Measurements from ENCODE around the gene SAMD3.

The SAMD3 gene

DNA sequence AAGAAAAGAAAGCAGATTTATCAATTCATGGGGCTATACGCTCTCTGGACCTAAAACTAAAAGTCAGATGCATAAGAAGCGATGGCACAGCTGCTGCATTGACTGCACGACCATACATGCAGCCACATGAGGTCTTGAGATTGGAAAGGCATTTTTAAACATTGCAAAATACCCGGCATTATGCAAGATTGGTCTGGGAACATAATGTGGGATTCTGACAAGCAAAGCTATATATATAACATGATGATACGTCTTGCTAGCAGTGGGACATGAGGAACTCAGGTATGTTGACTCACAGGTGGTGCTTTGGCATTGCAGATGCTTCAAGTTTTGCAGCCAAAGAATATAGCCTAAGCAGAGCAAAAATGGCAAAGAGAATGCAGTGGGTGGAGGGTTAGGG, 55.1 kb downstream of the SAMD3 start:
- Histone ChIP-seq H3K36me3 (ENCODE audit: low read length) (no peaks in the 10 kb centered on the region), H3K4me3 (ENCODE audit: insufficient read depth, low read length, poor library complexity, severe bottlenecking) (no peak overlapping the region), H3K27ac (ENCODE audit: low read depth, low read length) (no peak overlapping the region), H3K4me2 (ENCODE audit: low read depth, low read length, poor library complexity, severe bottlenecking) (no peak overlapping the region), H3K9me2 (replicated peaks; ENCODE audit: insufficient read depth, low read length) (no peaks in the 10 kb centered on the region), H2AFZ (ENCODE audit: low read depth, low read length, severe bottlenecking) (no peak overlapping the region), H4K20me1 (ENCODE audit: low read depth, low read length) (no peaks in the 10 kb centered on the region), H3K9me3 (ENCODE audit: insufficient read depth, low read length) (no peaks in the 10 kb centered on the region), H3K27me3 (ENCODE audit: low read length) (no peaks in the 10 kb centered on the region), H3K9ac (ENCODE audit: low read length) (no peak overlapping the region), H3F3A (ENCODE audit: insufficient read depth) (no peaks in the 10 kb centered on the region), H3K79me2 (ENCODE audit: insufficient read depth, low read length) (no peaks in the 10 kb centered on the region)
- TF ChIP-seq EZH2phosphoT487 (conservative IDR thresholded peaks at IDR 0.05; ENCODE audit: low read length): no peak
- TF ChIP-seq, protein P1, sequence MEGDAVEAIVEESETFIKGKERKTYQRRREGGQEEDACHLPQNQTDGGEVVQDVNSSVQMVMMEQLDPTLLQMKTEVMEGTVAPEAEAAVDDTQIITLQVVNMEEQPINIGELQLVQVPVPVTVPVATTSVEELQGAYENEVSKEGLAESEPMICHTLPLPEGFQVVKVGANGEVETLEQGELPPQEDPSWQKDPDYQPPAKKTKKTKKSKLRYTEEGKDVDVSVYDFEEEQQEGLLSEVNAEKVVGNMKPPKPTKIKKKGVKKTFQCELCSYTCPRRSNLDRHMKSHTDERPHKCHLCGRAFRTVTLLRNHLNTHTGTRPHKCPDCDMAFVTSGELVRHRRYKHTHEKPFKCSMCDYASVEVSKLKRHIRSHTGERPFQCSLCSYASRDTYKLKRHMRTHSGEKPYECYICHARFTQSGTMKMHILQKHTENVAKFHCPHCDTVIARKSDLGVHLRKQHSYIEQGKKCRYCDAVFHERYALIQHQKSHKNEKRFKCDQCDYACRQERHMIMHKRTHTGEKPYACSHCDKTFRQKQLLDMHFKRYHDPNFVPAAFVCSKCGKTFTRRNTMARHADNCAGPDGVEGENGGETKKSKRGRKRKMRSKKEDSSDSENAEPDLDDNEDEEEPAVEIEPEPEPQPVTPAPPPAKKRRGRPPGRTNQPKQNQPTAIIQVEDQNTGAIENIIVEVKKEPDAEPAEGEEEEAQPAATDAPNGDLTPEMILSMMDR (IDR thresholded peaks at IDR 0.05; ENCODE audit: insufficient read depth, low read length, poor library complexity, severe bottlenecking): no peak

DNA sequence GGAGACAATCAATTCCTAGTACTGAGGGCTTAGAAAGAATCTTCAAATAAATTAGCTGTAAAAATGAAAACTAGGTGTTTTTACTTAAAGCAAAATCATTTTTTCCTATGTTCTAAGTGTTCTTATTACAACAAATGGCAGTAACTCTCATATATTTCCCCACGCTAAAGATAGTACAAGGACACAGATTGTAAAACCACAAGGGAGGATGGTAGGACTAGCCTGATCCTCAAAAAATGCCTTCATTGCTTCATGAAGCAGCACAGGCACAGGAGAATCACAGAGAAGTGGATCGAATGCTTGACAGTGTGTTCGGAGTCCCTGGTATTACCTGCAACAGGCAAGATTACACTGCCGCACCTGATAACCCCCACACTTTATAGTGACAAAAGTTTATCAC, 58.5 kb downstream of the SAMD3 start:
- Histone ChIP-seq H3K4me3 (ENCODE audit: insufficient read depth, low read length, poor library complexity, severe bottlenecking) (no peak overlapping the region), H3K79me2 (ENCODE audit: insufficient read depth, low read length) (no peaks in the 10 kb centered on the region), H3K36me3 (ENCODE audit: low read length) (no peaks in the 10 kb centered on the region), H3F3A (ENCODE audit: insufficient read depth) (no peaks in the 10 kb centered on the region), H3K27ac (ENCODE audit: low read depth, low read length) (no peak overlapping the region), H3K9me2 (replicated peaks; ENCODE audit: insufficient read depth, low read length) (no peaks in the 10 kb centered on the region), H3K4me2 (ENCODE audit: low read depth, low read length, poor library complexity, severe bottlenecking) (no peak overlapping the region), H4K20me1 (ENCODE audit: low read depth, low read length) (no peaks in the 10 kb centered on the region), H3K9ac (ENCODE audit: low read length) (no peak overlapping the region), H3K9me3 (ENCODE audit: insufficient read depth, low read length) (no peaks in the 10 kb centered on the region), H3K27me3 (ENCODE audit: low read length) (no peaks in the 10 kb centered on the region), H2AFZ (ENCODE audit: low read depth, low read length, severe bottlenecking) (no peak overlapping the region)
- no peak for TF ChIP-seq EZH2phosphoT487 (conservative IDR thresholded peaks at IDR 0.05; ENCODE audit: low read length)
- TF ChIP-seq, protein P1 (IDR thresholded peaks at IDR 0.05; ENCODE audit: insufficient read depth, low read length, poor library complexity, severe bottlenecking): no peak

DNA sequence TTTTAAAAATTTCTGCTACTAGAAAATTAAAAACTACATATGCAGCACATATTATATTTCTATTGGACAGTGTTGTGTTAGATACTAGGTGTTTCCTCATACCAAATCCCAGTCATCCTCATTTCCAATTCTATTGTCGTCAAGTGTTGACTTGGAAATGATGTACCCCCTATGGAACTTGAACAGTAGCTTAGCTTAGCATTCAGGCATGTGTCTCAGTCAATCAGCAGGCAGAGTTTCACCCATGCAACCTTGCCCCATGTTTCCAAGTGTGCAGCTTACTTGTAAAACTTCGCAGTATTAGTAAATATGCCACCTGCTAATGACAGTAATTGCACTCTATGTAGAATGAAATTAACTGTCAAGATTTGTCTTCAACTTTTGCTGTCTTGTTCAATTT, 59.5 kb downstream of the SAMD3 start:
- H3F3A ChIP-seq (ENCODE audit: insufficient read depth): no peaks in the 10 kb centered on the region
- no peaks in the 10 kb centered on the region for H3K27me3 ChIP-seq (ENCODE audit: low read length)
- no peaks in the 10 kb centered on the region for H4K20me1 ChIP-seq (ENCODE audit: low read depth, low read length)
- no peaks in the 10 kb centered on the region for H3K36me3 ChIP-seq (ENCODE audit: low read length)
- no peaks in the 10 kb centered on the region for H3K9me3 ChIP-seq (ENCODE audit: insufficient read depth, low read length)
- TF ChIP-seq, protein P1 (IDR thresholded peaks at IDR 0.05; ENCODE audit: insufficient read depth, low read length, poor library complexity, severe bottlenecking): no peak
- TF ChIP-seq EZH2phosphoT487 (conservative IDR thresholded peaks at IDR 0.05; ENCODE audit: low read length): no peak
- no peak overlapping the region for H3K4me2 ChIP-seq (ENCODE audit: low read depth, low read length, poor library complexity, severe bottlenecking)
- H3K4me3 ChIP-seq (ENCODE audit: insufficient read depth, low read length, poor library complexity, severe bottlenecking): no peak overlapping the region
- H3K27ac ChIP-seq (ENCODE audit: low read depth, low read length): no peak overlapping the region
- no peak overlapping the region for H2AFZ ChIP-seq (ENCODE audit: low read depth, low read length, severe bottlenecking)
- no peaks in the 10 kb centered on the region for H3K79me2 ChIP-seq (ENCODE audit: insufficient read depth, low read length)
- H3K9me2 ChIP-seq (replicated peaks; ENCODE audit: insufficient read depth, low read length): no peaks in the 10 kb centered on the region
- H3K9ac ChIP-seq (ENCODE audit: low read length): no peak overlapping the region

Measured in SU-DHL-6 (cell line).